ENCODE measurements around the gene OTOGL.

GRCh38 chr12:80356097-80356496, 256.8 kb downstream of the OTOGL start:
- no peak for TF ChIP-seq EZH2phosphoT487 (IDR thresholded peaks at IDR 0.05; ENCODE audit: borderline replicate concordance, low read length)
- no peak for TF ChIP-seq EZH2 (IDR thresholded peaks at IDR 0.05; ENCODE audit: low read length, unreplicated experiment)
- no peak for TF ChIP-seq CTCF (conservative IDR thresholded peaks at IDR 0.05; ENCODE audit: low read depth, low read length)

All from PC-3 (cell line).